Sigmoid colon (tissue), 3 donors: Measurements from ENCODE around the gene ZBED1.
"Not testable (repeated sequence)": the region's sequence is repeated elsewhere in the genome, so short reads cannot be mapped to it uniquely, and the experiment has no call there.

Experiments
- POLR2A ChIP-seq, 2 donors: fragments of 450-650 bp; IDR thresholded peaks; one replicate each; pipeline ENCODE4 v1.6.1; 2016; ENCODE audit warnings: antibody characterized with exemption in 2 of 2, mild to moderate bottlenecking in 2 of 2, moderate library complexity in 2 of 2
- TF ChIP-seq, protein P1 (sequence below), 4 experiments: fragments of 450-650 bp in 3 of 4; fragments of 200-600 bp in 1 of 4; IDR thresholded peaks; one replicate each; pipeline ENCODE4 v1.5.1; 2016 to 2019; ENCODE audit warnings: antibody characterized with exemption in 4 of 4, mild to moderate bottlenecking in 3 of 4, moderate library complexity in 2 of 4

DNA sequence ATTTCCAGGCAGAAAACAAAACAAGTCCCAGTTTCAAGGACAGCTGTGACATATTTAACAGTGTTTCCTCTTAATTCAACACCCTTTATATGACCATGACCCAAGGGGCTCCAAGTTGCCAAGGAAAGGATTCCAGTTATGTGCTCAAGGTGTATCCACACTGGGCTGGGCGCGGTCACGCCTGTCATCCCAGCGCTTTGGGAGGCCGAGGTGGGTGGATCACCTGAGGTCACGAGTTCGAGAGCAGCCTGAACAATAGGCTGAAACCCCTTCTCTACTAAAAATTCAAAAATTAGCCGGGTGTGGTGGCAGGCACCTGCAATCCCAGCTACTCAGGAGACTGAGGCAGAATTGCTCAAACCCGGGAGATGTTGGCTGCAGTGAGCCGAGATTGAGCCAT, 29.6 kb downstream of the ZBED1 start:
- TF ChIP-seq, protein P1, sequence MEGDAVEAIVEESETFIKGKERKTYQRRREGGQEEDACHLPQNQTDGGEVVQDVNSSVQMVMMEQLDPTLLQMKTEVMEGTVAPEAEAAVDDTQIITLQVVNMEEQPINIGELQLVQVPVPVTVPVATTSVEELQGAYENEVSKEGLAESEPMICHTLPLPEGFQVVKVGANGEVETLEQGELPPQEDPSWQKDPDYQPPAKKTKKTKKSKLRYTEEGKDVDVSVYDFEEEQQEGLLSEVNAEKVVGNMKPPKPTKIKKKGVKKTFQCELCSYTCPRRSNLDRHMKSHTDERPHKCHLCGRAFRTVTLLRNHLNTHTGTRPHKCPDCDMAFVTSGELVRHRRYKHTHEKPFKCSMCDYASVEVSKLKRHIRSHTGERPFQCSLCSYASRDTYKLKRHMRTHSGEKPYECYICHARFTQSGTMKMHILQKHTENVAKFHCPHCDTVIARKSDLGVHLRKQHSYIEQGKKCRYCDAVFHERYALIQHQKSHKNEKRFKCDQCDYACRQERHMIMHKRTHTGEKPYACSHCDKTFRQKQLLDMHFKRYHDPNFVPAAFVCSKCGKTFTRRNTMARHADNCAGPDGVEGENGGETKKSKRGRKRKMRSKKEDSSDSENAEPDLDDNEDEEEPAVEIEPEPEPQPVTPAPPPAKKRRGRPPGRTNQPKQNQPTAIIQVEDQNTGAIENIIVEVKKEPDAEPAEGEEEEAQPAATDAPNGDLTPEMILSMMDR (IDR thresholded peaks at IDR 0.05) = not testable (repeated sequence)
- not testable (repeated sequence) for TF ChIP-seq POLR2A (IDR thresholded peaks at IDR 0.05)
